Natural killer cell treated with Interleukin-12 subunit alpha and Interleukin-12 subunit beta and Interleukin-15 and Interleukin-18, amount 100 ng/mL, for 72 hours (primary cell): ENCODE measurements around the gene SHH. TPM values are rescaled to one million over a fixed set of nuclear protein-coding genes. Genes with fewer than 3 reads are reported as not detected.
"Not testable (repeated sequence)": the region's sequence is repeated elsewhere in the genome, so short reads cannot be mapped to it uniquely, and the experiment has no call there.

Experiments used
- ATAC-seq, 2 donors: fragments of 150-1000 bp; cut with Tn5 transposase in 1 of 2; sonication (Bioruptor Pico), chemical (Tn5 transposase) in 1 of 2; 2 replicates each; pipeline ENCODE4 v1.10.0; 2021
- DNase-seq: peaks from one replicate; pipeline ENCODE4 v3.0.0; 2022; ENCODE audit warnings: low spot score
- H3K27ac Mint-ChIP-seq, 2 donors: 1 replicate in 1 of 2; 2 replicates in 1 of 2; pipeline ENCODE4 v1.8.0; 2022; ENCODE audit warnings: mixed read lengths in 2 of 2, mild to moderate bottlenecking in 1 of 2, moderate library complexity in 1 of 2
- H3K27me3 Mint-ChIP-seq, 2 donors: 1 replicate in 1 of 2; 2 replicates in 1 of 2; pipeline ENCODE4 v1.8.0; 2022; ENCODE audit warnings: mixed read lengths in 2 of 2
- H3K36me3 Mint-ChIP-seq: one replicate; pipeline ENCODE4 v1.8.0; 2022; ENCODE audit warnings: mixed read lengths
- H3K4me1 Mint-ChIP-seq, 2 donors: 1 replicate in 1 of 2; 2 replicates in 1 of 2; pipeline ENCODE4 v1.8.0; 2022; ENCODE audit warnings: low read depth in 2 of 2, mixed read lengths in 2 of 2, mild to moderate bottlenecking in 1 of 2
- H3K4me3 Mint-ChIP-seq: one replicate; pipeline ENCODE4 v1.8.0; 2022; ENCODE audit warnings: mixed read lengths
- H3K9me3 Mint-ChIP-seq: 2 replicates; pipeline ENCODE4 v1.8.0; 2022; ENCODE audit warnings: mixed read lengths
- total RNA-seq, 2 donors: library from RNA; stranded (reverse); gene quantifications; one replicate each; pipeline ENCODE4 v1.2.3, GENCODE V29; 2022

SHH gene
- total RNA-seq, 2 donors from 2014 or later: not detected

DNA sequence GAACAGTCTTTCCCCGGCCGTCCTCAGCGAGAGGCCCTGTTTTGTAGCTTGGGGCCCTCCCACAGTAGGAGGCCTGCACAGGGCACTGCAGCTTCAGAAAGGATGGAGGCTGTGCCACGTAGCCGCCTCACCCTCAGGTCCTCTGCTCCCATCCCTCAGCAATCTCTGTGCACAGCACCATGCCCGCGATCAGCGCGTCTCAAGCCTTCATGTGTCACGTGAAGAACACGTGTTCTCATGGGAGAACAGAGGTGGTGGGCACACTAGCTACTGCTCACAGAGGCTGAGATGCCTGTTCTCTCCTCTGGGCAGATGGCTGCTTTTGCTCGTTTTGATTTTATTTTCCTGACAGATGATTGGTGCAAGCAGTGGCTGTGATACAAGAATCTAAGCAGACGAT, 8.5 kb upstream of the SHH start:
- no peak overlapping the region for H3K27ac Mint-ChIP-seq
- H3K36me3 Mint-ChIP-seq: no peaks in the 10 kb centered on the region
- no peaks in the 10 kb centered on the region for H3K9me3 Mint-ChIP-seq
- H3K4me1 Mint-ChIP-seq: peaks cover under 1 to 6% of the 10 kb centered on the region in 2 donors
- peak in 1 of 2 donors; percentile 22 for ATAC-seq
- no peak overlapping the region for H3K4me3 Mint-ChIP-seq
- peaks cover 19 to 45% of the 10 kb centered on the region in 2 donors for H3K27me3 Mint-ChIP-seq
- no peak for DNase-seq

DNA sequence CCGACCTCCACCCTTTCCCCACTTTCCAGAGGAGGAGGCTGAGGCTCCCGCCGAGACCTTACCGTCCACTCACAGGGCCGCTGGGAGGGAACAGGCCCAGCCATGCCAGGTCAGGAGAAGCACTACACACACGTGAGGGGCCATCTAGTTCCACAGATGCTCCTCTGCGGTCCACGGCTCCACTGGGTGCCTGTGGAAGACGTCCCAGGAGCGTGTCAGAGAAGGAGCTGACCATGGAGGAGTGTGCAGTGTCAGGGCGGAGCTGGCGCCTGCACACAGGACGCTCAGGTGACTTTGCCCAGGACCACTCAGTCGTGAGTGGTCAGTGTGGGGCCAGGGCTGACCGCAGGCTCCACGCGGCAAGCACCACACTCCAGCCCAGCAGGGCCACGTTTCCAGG, 8.0 kb upstream of the SHH start:
- no peaks in the 10 kb centered on the region for H3K9me3 Mint-ChIP-seq
- ATAC-seq: peak; percentile 21 to 30
- H3K4me1 Mint-ChIP-seq: peaks cover 6 to 10% of the 10 kb centered on the region in 2 donors
- peaks cover 24 to 45% of the 10 kb centered on the region in 2 donors for H3K27me3 Mint-ChIP-seq
- no peaks in the 10 kb centered on the region for H3K36me3 Mint-ChIP-seq
- no peak overlapping the region for H3K4me3 Mint-ChIP-seq
- H3K27ac Mint-ChIP-seq: no peak overlapping the region
- peak; percentile 53 for DNase-seq

- ATAC-seq (no peak), DNase-seq (peak; percentile 35)
- H3K36me3 Mint-ChIP-seq: no peaks in the 10 kb centered on the region
- no peak overlapping the region for H3K27ac Mint-ChIP-seq
- peaks cover 26 to 36% of the 10 kb centered on the region in 2 donors for H3K27me3 Mint-ChIP-seq
- H3K9me3 Mint-ChIP-seq: no peaks in the 10 kb centered on the region
- H3K4me3 Mint-ChIP-seq: no peak overlapping the region
- peaks cover 6 to 11% of the 10 kb centered on the region in 2 donors for H3K4me1 Mint-ChIP-seq
Observed at GRCh38 chr7:155819186-155819585, 6.9 kb upstream of the SHH start.

GRCh38 chr7:155818820-155819168, 6.5 kb upstream of the SHH start:
- Mint-ChIP-seq H3K27ac (no peak overlapping the region), H3K4me3 (no peak overlapping the region), H3K9me3 (no peaks in the 10 kb centered on the region), H3K27me3 (peaks cover 29 to 36% of the 10 kb centered on the region in 2 donors), H3K36me3 (no peaks in the 10 kb centered on the region), H3K4me1 (peaks cover 6 to 11% of the 10 kb centered on the region in 2 donors)
- no peak for ATAC-seq
- no peak for DNase-seq

GRCh38 chr7:155818154-155818819, 6.0 kb upstream of the SHH start:
- peaks cover 32 to 33% of the 10 kb centered on the region in 2 donors for H3K27me3 Mint-ChIP-seq
- DNase-seq (peak; percentile 58), ATAC-seq (no peak)
- no peaks in the 10 kb centered on the region for H3K36me3 Mint-ChIP-seq
- peaks cover 6 to 11% of the 10 kb centered on the region in 2 donors for H3K4me1 Mint-ChIP-seq
- H3K27ac Mint-ChIP-seq: no peak overlapping the region
- H3K9me3 Mint-ChIP-seq: no peaks in the 10 kb centered on the region
- no peak overlapping the region for H3K4me3 Mint-ChIP-seq

DNA sequence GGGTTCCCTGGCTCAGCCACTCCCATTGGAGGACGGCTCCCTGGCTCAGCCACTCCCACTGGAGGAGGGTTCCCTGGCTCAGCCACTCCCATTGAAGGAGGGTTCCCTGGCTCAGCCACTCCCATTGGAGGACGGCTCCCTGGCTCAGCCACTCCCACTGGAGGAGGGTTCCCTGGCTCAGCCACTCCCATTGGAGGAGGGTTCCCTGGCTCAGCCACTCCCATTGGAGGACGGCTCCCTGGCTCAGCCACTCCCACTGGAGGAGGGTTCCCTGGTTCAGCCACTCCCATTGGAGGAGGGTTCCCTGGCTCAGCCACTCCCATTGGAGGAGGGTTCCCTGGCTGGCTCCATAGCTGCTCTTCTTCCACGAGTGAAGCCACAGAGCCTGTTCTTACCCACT, 5.3 kb upstream of the SHH start:
- H3K27ac Mint-ChIP-seq, H3K4me1 Mint-ChIP-seq, DNase-seq, H3K36me3 Mint-ChIP-seq, ATAC-seq, H3K4me3 Mint-ChIP-seq, H3K9me3 Mint-ChIP-seq: not testable (repeated sequence)
- peaks cover 27 to 33% of the 10 kb centered on the region in 2 donors for H3K27me3 Mint-ChIP-seq

GRCh38 chr7:155816996-155817395, 4.7 kb upstream of the SHH start:
- Mint-ChIP-seq H3K27ac (no peak overlapping the region), H3K4me3 (no peak overlapping the region), H3K9me3 (no peaks in the 10 kb centered on the region), H3K36me3 (no peaks in the 10 kb centered on the region), H3K27me3 (peaks cover 25 to 33% of the 10 kb centered on the region in 2 donors), H3K4me1 (peaks cover 7 to 9% of the 10 kb centered on the region in 2 donors)
- ATAC-seq (no peak), DNase-seq (no peak)

DNA sequence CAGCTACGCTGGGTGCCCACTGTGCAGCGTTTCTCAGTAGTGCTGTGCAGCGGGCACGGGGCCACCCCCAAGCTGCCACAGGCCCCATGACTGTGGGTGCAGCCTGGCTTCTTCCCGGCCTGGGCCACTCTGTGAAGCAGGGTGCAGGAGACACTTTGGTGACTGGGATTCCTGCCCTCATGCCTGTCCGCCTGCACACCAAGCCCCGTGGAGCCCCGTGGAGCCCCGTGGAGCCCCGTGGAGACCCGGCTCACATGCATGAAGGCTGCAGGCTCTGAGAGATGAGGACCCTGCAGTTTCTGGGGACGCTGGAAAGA, 3.9 kb upstream of the SHH start:
- no peak for ATAC-seq

GRCh38 chr7:155815332-155816191, 3.3 kb upstream of the SHH start:
- Mint-ChIP-seq H3K27me3 (peaks cover 32 to 35% of the 10 kb centered on the region in 2 donors), H3K4me3 (no peak overlapping the region), H3K36me3 (no peaks in the 10 kb centered on the region), H3K9me3 (no peaks in the 10 kb centered on the region), H3K27ac (no peak overlapping the region), H3K4me1 (peaks cover 7 to 10% of the 10 kb centered on the region in 2 donors)
- ATAC-seq: peak; percentile 77 to 84
- no peak for DNase-seq

More for the DNA sequence above, 3.9 kb upstream of the SHH start:
- H3K27me3 Mint-ChIP-seq: peaks cover 29 to 34% of the 10 kb centered on the region in 2 donors
- peaks cover 7 to 10% of the 10 kb centered on the region in 2 donors for H3K4me1 Mint-ChIP-seq
- H3K27ac Mint-ChIP-seq: no peak overlapping the region
- H3K9me3 Mint-ChIP-seq: no peaks in the 10 kb centered on the region
- H3K36me3 Mint-ChIP-seq: no peaks in the 10 kb centered on the region
- no peak for DNase-seq
- H3K4me3 Mint-ChIP-seq: no peak overlapping the region

- no peaks in the 10 kb centered on the region for H3K36me3 Mint-ChIP-seq
- H3K4me3 Mint-ChIP-seq: no peak overlapping the region
- peaks cover 33 to 36% of the 10 kb centered on the region in 2 donors for H3K27me3 Mint-ChIP-seq
- no peak for DNase-seq
- H3K4me1 Mint-ChIP-seq: peaks cover 7 to 10% of the 10 kb centered on the region in 2 donors
- no peaks in the 10 kb centered on the region for H3K9me3 Mint-ChIP-seq
- no peak overlapping the region for H3K27ac Mint-ChIP-seq
- ATAC-seq: no peak
Observed at GRCh38 chr7:155814316-155815276, 2.3 kb upstream of the SHH start.

DNA sequence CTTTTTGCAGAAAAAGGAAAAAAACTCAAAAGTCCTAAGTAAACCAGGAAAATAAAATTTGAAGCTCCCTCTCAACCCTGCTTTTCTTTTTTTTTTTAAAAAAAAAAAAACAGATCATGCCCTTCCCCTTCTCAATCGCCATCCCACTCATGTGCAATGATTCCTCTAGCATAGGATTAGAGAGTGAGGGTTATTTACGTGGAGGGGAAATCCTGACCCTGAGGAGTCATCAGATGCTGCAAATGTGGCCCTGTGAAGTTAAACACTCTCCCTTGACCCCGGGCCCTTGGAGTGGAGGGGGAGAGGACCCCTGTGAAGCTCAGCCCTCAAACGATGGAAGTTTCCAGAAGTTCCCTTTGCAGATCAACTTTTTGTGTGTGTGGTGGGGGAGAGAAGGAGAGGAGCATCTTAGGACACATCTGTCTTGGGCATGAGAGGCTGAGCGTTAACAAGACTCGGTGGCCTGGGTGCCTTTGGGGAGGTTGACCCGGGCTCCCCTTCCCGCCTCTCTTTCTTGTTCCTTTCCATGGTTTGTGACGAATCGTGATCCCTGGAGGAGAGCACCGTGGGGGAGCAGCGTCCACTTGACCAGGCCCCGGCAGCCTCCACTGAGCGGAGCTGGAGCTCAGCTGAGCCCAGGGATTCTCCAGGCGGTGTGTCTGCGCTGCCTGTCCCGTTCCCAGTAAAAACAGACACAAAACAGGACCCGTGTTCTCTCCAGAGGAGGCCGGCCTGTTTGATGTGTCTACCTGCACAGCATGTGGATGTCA, 1.5 kb upstream of the SHH start:
- H3K4me3 Mint-ChIP-seq: no peak overlapping the region
- no peaks in the 10 kb centered on the region for H3K36me3 Mint-ChIP-seq
- ATAC-seq (no peak), DNase-seq (no peak)
- peaks cover 9 to 10% of the 10 kb centered on the region in 2 donors for H3K4me1 Mint-ChIP-seq
- peaks cover 36 to 37% of the 10 kb centered on the region in 2 donors for H3K27me3 Mint-ChIP-seq
- no peak overlapping the region for H3K27ac Mint-ChIP-seq
- H3K9me3 Mint-ChIP-seq: no peaks in the 10 kb centered on the region

- H3K4me3 Mint-ChIP-seq: no peak overlapping the region
- no peaks in the 10 kb centered on the region for H3K36me3 Mint-ChIP-seq
- peaks cover 36% of the 10 kb centered on the region in 2 donors for H3K27me3 Mint-ChIP-seq
- no peak for DNase-seq
- H3K27ac Mint-ChIP-seq: no peak overlapping the region
- no peaks in the 10 kb centered on the region for H3K9me3 Mint-ChIP-seq
- no peak for ATAC-seq
- peaks cover 10% of the 10 kb centered on the region in 2 donors for H3K4me1 Mint-ChIP-seq
Observed at GRCh38 chr7:155813125-155813524, 862 bp upstream of the SHH start.

DNA sequence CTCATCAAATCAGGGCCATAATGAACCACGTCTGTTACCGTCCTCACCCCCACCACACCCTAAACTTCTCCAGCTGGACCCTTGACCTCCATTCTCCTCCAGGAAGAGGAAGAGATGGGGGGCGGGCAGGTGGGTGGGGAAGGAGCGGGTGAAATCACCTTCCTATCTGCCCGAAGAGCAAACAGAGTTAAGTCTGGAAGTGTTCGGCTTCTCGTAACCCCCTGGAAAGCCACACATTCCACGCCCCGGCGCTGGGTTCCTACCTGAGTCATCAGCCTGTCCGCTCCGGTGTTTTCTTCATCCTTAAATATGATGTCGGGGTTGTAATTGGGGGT, 736 bp downstream of the SHH start:
- DNase-seq (no peak), ATAC-seq (no peak)
- Mint-ChIP-seq H3K4me3 (no peak overlapping the region), H3K27me3 (peaks cover 43 to 47% of the 10 kb centered on the region in 2 donors), H3K36me3 (no peaks in the 10 kb centered on the region), H3K9me3 (no peaks in the 10 kb centered on the region), H3K27ac (no peak overlapping the region), H3K4me1 (peaks cover 10 to 18% of the 10 kb centered on the region in 2 donors)
